Caco-2 (cell line): ENCODE results near the gene DRD2. TPM values are rescaled to one million over a fixed set of nuclear protein-coding genes. Genes with fewer than 3 reads are reported as not detected.

ENCODE experiments used
- BruUV-seq: library from RNA; stranded (reverse); fragments of 400-500 nt; replicated peaks from 2 replicates; lab custom pipeline; 2021; lab: Mats Ljungman, UMichigan
- CTCF ChIA-PET: fragments of 300-600 bp; sonication (Branson Sonifier 250); formaldehyde crosslinking; loops from one replicate; lab custom pipeline; 2022; ENCODE audit warnings: antibody characterized with exemption; lab: Charles Lee
- POLR2A ChIA-PET: fragments of 300-600 bp; sonication (Branson Sonifier 250); formaldehyde crosslinking; loops from one replicate; lab custom pipeline; 2022; ENCODE audit warnings: antibody characterized with exemption; lab: Charles Lee
- DNase-seq, 2 experiments: peaks; one replicate each; pipeline versions ENCODE4 v3.0.0 to v3.0.0-alpha.2; 2020 to 2022
- H3K27me3 ChIP-seq: replicated peaks from 2 replicates; pipeline ENCODE4 v1.6.0; 2011; ENCODE audit warnings: low read length; ENCODE audit not compliant: control insufficient read depth, insufficient read depth
- H3K36me3 ChIP-seq: 2 replicates; pipeline ENCODE4 v1.5.1; 2011; ENCODE audit warnings: low read length; ENCODE audit not compliant: control insufficient read depth, insufficient read depth
- H3K4me1 ChIP-seq: fragments of 250-450 bp; sonication (Bioruptor Pico); 2 replicates; pipeline ENCODE4 v1.5.1; 2020; ENCODE audit warnings: mild to moderate bottlenecking
- H3K4me3 ChIP-seq: 2 replicates; pipeline ENCODE4 v1.5.1; 2011; ENCODE audit warnings: low read depth, mild to moderate bottlenecking, control low read depth, low read length
- H3K9me3 ChIP-seq: fragments of 250-450 bp; sonication (Bioruptor Pico); 2 replicates; pipeline ENCODE4 v1.5.1; 2020; ENCODE audit warnings: mild to moderate bottlenecking, moderate library complexity
- H3K27ac Mint-ChIP-seq: one replicate; pipeline ENCODE4 v1.8.0; 2022; ENCODE audit warnings: mixed read lengths; ENCODE audit not compliant: unreplicated experiment
- H3K27me3 Mint-ChIP-seq: one replicate; pipeline ENCODE4 v1.8.0; 2022; ENCODE audit warnings: mixed read lengths; ENCODE audit not compliant: insufficient read depth, unreplicated experiment
- H3K36me3 Mint-ChIP-seq: one replicate; pipeline ENCODE4 v1.8.0; 2022; ENCODE audit warnings: mild to moderate bottlenecking, mixed read lengths; ENCODE audit not compliant: insufficient read depth, unreplicated experiment
- H3K4me1 Mint-ChIP-seq: one replicate; pipeline ENCODE4 v1.8.0; 2022; ENCODE audit warnings: low read depth, mixed read lengths; ENCODE audit not compliant: unreplicated experiment
- H3K4me3 Mint-ChIP-seq: one replicate; pipeline ENCODE4 v1.8.0; 2022; ENCODE audit warnings: mild to moderate bottlenecking, moderate library complexity, mixed read lengths; ENCODE audit not compliant: unreplicated experiment
- H3K9me3 Mint-ChIP-seq: one replicate; pipeline ENCODE4 v1.8.0; 2022; ENCODE audit warnings: mixed read lengths; ENCODE audit not compliant: unreplicated experiment
- intact Hi-C: fragments of 100-400 bp; cut with micrococcal nuclease; formaldehyde crosslinking; loops from one replicate; pipeline ENCODE4 v1.10.0; 2022; ENCODE audit not compliant: unreplicated experiment
- total RNA-seq: library from RNA; stranded (reverse); gene quantifications from 2 replicates; pipeline ENCODE4 v1.2.3, GENCODE V29; 2022
- TF ChIP-seq, protein P1 (sequence below), 2 experiments: fragments of 200-600 bp in 1 of 2; IDR thresholded peaks; 1 replicate in 1 of 2; 2 replicates in 1 of 2; pipeline versions ENCODE4 v1.5.1 to v1.8.0; 2011 to 2022; ENCODE audit warnings: antibody characterized with exemption in 1 of 2, control low read depth in 1 of 2, inconsistent platforms in 1 of 2, low read depth in 1 of 2, low read length in 1 of 2, mild to moderate bottlenecking in 1 of 2, moderate library complexity in 1 of 2; ENCODE audit not compliant: insufficient read depth in 1 of 2, severe bottlenecking in 1 of 2, unreplicated experiment in 1 of 2

Gene DRD2
- total RNA-seq, 1 experiment from 2014 or later, result 13.9 TPM

DNA sequence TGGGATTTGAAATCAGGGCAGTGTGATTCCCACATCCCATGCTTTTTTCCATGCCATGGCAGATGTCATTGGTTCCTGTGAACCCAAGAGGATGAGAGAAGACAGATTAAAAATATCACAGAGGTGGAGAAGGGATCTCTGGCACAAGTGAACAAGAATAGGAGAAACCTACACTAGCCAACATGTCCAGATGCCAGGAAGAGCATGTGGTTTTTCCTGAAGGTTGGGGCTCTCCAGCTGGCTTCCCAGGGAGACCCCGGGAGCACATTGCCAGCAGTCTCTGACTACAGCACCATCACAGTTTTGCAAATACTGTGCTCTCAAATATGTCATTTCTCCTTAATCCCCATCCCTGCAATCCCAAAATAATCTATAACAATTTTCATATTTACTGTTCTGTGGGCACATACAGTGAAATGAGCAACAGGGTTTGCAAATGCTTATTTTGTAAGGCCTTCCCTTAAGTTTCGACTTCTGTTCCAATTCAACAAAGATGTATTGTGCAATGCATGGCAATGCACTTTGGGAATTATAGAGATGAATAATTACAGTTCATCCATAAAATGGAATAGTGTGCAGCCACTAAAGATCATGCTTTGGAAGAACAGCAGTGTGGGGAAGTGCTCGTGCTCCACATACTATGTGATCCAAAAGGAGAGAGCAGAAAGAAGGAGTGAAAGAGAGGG is 82.8 kb downstream of the DRD2 start:
- ChIA-PET POLR2A (no interaction called here), CTCF (no interaction called here)
- DNase-seq, result no peak
- no peaks in the 10 kb centered on the region for H3K4me1 Mint-ChIP-seq
- Histone ChIP-seq H3K27me3 (no peaks in the 10 kb centered on the region; the same call in 1 of the 2 replicates), H3K4me3 (no peak overlapping the region), H3K36me3 (no peaks in the 10 kb centered on the region), H3K4me1 (no peaks in the 10 kb centered on the region), H3K9me3 (no peaks in the 10 kb centered on the region)
- no peaks in the 10 kb centered on the region for H3K36me3 Mint-ChIP-seq
- no peak overlapping the region for H3K4me3 Mint-ChIP-seq
- TF ChIP-seq, protein P1, sequence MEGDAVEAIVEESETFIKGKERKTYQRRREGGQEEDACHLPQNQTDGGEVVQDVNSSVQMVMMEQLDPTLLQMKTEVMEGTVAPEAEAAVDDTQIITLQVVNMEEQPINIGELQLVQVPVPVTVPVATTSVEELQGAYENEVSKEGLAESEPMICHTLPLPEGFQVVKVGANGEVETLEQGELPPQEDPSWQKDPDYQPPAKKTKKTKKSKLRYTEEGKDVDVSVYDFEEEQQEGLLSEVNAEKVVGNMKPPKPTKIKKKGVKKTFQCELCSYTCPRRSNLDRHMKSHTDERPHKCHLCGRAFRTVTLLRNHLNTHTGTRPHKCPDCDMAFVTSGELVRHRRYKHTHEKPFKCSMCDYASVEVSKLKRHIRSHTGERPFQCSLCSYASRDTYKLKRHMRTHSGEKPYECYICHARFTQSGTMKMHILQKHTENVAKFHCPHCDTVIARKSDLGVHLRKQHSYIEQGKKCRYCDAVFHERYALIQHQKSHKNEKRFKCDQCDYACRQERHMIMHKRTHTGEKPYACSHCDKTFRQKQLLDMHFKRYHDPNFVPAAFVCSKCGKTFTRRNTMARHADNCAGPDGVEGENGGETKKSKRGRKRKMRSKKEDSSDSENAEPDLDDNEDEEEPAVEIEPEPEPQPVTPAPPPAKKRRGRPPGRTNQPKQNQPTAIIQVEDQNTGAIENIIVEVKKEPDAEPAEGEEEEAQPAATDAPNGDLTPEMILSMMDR (IDR thresholded peaks at IDR 0.05; ENCODE audit: insufficient read depth in 1 of 2, low read depth in 1 of 2, low read length in 1 of 2, severe bottlenecking in 1 of 2, unreplicated experiment in 1 of 2), result no peak
- intact Hi-C loops, result no loop called here
- H3K9me3 Mint-ChIP-seq, result no peaks in the 10 kb centered on the region
- no peak overlapping the region for H3K27ac Mint-ChIP-seq
- no TSS peak for BruUV-seq
- H3K27me3 Mint-ChIP-seq, result no peaks in the 10 kb centered on the region

DNA sequence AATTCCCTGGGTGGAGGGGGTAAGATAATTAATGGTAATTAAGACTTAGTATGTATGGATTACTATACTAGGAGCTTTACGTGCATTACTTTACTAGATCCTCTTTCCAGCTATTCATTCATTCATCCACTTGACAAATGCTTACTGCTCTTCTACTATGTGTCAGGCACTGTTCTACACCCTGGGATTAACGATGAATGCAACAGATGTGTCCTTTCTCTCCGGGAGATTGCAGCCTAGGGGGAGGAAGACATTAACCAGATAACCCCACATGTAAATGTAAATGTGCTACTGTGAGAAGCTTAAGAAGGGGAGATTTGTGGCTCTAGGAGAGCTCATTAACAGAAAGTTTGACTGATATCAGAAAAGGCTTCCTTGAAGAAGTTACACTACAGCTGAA is 85.9 kb downstream of the DRD2 start:
- Mint-ChIP-seq H3K4me3 (no peak overlapping the region), H3K27me3 (no peaks in the 10 kb centered on the region), H3K4me1 (no peaks in the 10 kb centered on the region), H3K9me3 (no peaks in the 10 kb centered on the region), H3K36me3 (no peaks in the 10 kb centered on the region), H3K27ac (no peak overlapping the region)
- TF ChIP-seq, protein P1 (IDR thresholded peaks at IDR 0.05; ENCODE audit: insufficient read depth in 1 of 2, low read depth in 1 of 2, low read length in 1 of 2, severe bottlenecking in 1 of 2, unreplicated experiment in 1 of 2), result no peak
- intact Hi-C loops, result no loop called here
- Histone ChIP-seq H3K27me3 (no peaks in the 10 kb centered on the region; the same call in 1 of the 2 replicates), H3K36me3 (no peaks in the 10 kb centered on the region), H3K4me3 (no peak overlapping the region), H3K4me1 (peaks cover 11% of the 10 kb centered on the region), H3K9me3 (no peaks in the 10 kb centered on the region)
- BruUV-seq, result no TSS peak
- ChIA-PET CTCF (interaction anchor here (0.7 kb wide), 1 partner anchor 11 kb away, joined by 3 read pairs; no protein-coding TSS in a partner anchor), POLR2A (no interaction called here)
- no peak for DNase-seq

DNA sequence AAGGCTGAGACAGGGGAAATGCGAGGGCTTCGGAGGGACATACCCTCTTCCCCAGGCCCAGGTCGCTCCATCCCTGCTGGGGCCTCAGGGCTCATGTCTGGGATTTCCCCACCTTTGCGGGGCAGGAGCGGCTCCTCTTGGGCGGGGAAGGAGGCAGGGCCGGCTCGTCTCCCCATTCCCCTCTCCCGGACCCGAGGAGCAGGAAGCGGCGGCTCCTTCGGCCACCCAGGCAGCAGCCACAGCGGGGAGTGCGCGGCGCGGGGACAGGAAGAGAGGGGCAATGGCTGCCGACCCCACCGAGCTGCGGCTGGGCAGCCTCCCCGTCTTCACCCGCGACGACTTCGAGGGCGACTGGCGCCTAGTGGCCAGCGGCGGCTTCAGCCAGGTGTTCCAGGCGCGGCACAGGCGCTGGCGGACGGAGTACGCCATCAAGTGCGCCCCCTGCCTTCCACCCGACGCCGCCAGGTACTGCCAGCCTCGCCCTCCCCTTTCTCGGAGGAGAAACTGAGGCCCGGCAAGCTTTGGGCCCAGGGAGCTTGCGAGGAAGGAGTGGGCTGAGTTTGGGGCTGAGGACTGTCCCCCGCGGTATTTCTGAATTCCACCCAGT is 87.5 kb downstream of the DRD2 start, which contains the start of gene ANKK1:
Gene ANKK1 (plus strand): TSS at position 175 of the 607 bp plus-strand sequence. CDS start 106 bp downstream, at position 281.
- peak within 1 kb of the TSS; percentile 27 for H3K4me3 ChIP-seq
- H3K27me3 ChIP-seq, result no peaks in the 10 kb centered on the region; the same call in 1 of the 2 replicates
- H3K4me3 Mint-ChIP-seq, result no peak within 1 kb of the TSS
- peak in 1 of 2 experiments; percentile 49 for DNase-seq
- H3K9me3 ChIP-seq, result no peaks in the 10 kb centered on the region
- no TSS peak for BruUV-seq
- no peaks in the 10 kb centered on the region for H3K27me3 Mint-ChIP-seq
- POLR2A ChIA-PET, result no interaction called here
- H3K36me3 ChIP-seq, result no peaks in the 10 kb centered on the region
- TF ChIP-seq, protein P1 (IDR thresholded peaks at IDR 0.05; ENCODE audit: insufficient read depth in 1 of 2, low read depth in 1 of 2, low read length in 1 of 2, severe bottlenecking in 1 of 2, unreplicated experiment in 1 of 2), result peak; percentile 43 to 61
- no peaks in the 10 kb centered on the region for H3K9me3 Mint-ChIP-seq
- no peaks in the 10 kb centered on the region for H3K36me3 Mint-ChIP-seq
- H3K27ac Mint-ChIP-seq, result no peak within 1 kb of the TSS
- no peaks in the 10 kb centered on the region for H3K4me1 Mint-ChIP-seq
- peaks cover 15% of the 10 kb centered on the region for H3K4me1 ChIP-seq
- intact Hi-C loops, result no loop called here
- CTCF ChIA-PET, result interaction anchor here (1.0 to 1.9 kb wide), 2 partner anchors 11 to 343 kb away, joined by 3 to 4 read pairs; no protein-coding TSS in a partner anchor
